Activated naive CD8-positive, alpha-beta T cell treated with anti-CD3 and anti-CD28 coated beads for 36 hours (primary cell): ENCODE results near the gene GCAT. TPM values are rescaled to one million over a fixed set of nuclear protein-coding genes. Genes with fewer than 3 reads are reported as not detected.
A peak's percentile ranks its signal among the peaks of the same experiment; 100 is the strongest.

ENCODE experiments used
- DNase-seq: peaks from one replicate; pipeline ENCODE4 v3.0.0; 2021
- H3K27ac Mint-ChIP-seq: one replicate; pipeline ENCODE4 v1.8.0; 2022; ENCODE audit warnings: mild to moderate bottlenecking, moderate library complexity, mixed read lengths
- H3K27me3 Mint-ChIP-seq: one replicate; pipeline ENCODE4 v1.8.0; 2022; ENCODE audit warnings: mild to moderate bottlenecking, mixed read lengths
- H3K36me3 Mint-ChIP-seq: one replicate; pipeline ENCODE4 v1.8.0; 2021; ENCODE audit warnings: mild to moderate bottlenecking, mixed read lengths
- H3K4me1 Mint-ChIP-seq: one replicate; pipeline ENCODE4 v1.8.0; 2021; ENCODE audit warnings: mixed read lengths
- H3K4me3 Mint-ChIP-seq: one replicate; pipeline ENCODE4 v1.8.0; 2022; ENCODE audit warnings: mild to moderate bottlenecking, moderate library complexity, mixed read lengths
- H3K9me3 Mint-ChIP-seq: one replicate; pipeline ENCODE4 v1.8.0; 2022; ENCODE audit warnings: mixed read lengths
- total RNA-seq, 2 experiments: library from RNA; stranded (reverse); gene quantifications; one replicate each; pipeline ENCODE4 v1.2.3, GENCODE V29; 2021

Gene GCAT
- total RNA-seq, 2 experiments from 2014 or later = 11.6 to 12.9 TPM

- Mint-ChIP-seq H3K9me3 (no peaks in the 10 kb centered on the region), H3K36me3 (peaks cover 19% of the 10 kb centered on the region), H3K27me3 (no peaks in the 10 kb centered on the region), H3K4me1 (peaks cover 14% of the 10 kb centered on the region), H3K27ac (no peak overlapping the region), H3K4me3 (peak overlapping the region; percentile 82)
- DNase-seq = no peak
Measured at GRCh38 chr22:37842015-37842793, 34.5 kb downstream of the GCAT start.

- Mint-ChIP-seq H3K27ac (peak overlapping the region; percentile 87), H3K27me3 (no peaks in the 10 kb centered on the region)
- peak; percentile 65 for DNase-seq
Measured at GRCh38 chr22:37843741-37844089, 36.0 kb downstream of the GCAT start.

GRCh38 chr22:37844904-37845329, 37.2 kb downstream of the GCAT start:
- peaks cover 36% of the 10 kb centered on the region for H3K36me3 Mint-ChIP-seq
- H3K9me3 Mint-ChIP-seq = no peaks in the 10 kb centered on the region
- DNase-seq = no peak
- H3K27me3 Mint-ChIP-seq = no peaks in the 10 kb centered on the region
- peaks cover 22% of the 10 kb centered on the region for H3K4me1 Mint-ChIP-seq
- H3K27ac Mint-ChIP-seq = peak overlapping the region; percentile 77
- peak overlapping the region; percentile 78 for H3K4me3 Mint-ChIP-seq

More at GRCh38 chr22:37843741-37844089, 36.0 kb downstream of the GCAT start:
- peaks cover 31% of the 10 kb centered on the region for H3K36me3 Mint-ChIP-seq
- H3K4me3 Mint-ChIP-seq = peak overlapping the region; percentile 82
- H3K9me3 Mint-ChIP-seq = no peaks in the 10 kb centered on the region
- H3K4me1 Mint-ChIP-seq = peaks cover 21% of the 10 kb centered on the region

- peaks cover 50% of the 10 kb centered on the region for H3K36me3 Mint-ChIP-seq
- no peaks in the 10 kb centered on the region for H3K27me3 Mint-ChIP-seq
- H3K4me1 Mint-ChIP-seq = peaks cover 32% of the 10 kb centered on the region
- H3K4me3 Mint-ChIP-seq = no peak overlapping the region
- H3K9me3 Mint-ChIP-seq = no peaks in the 10 kb centered on the region
- no peak for DNase-seq
- no peak overlapping the region for H3K27ac Mint-ChIP-seq
Measured at GRCh38 chr22:37846433-37846832, 38.7 kb downstream of the GCAT start.

GRCh38 chr22:37848587-37849088, 40.9 kb downstream of the GCAT start:
- Mint-ChIP-seq H3K4me3 (peak overlapping the region; percentile 89), H3K36me3 (peaks cover 59% of the 10 kb centered on the region), H3K27me3 (no peaks in the 10 kb centered on the region), H3K4me1 (peaks cover 33% of the 10 kb centered on the region), H3K27ac (peak overlapping the region; percentile 98), H3K9me3 (no peaks in the 10 kb centered on the region)
- peak; percentile 25 for DNase-seq

- Mint-ChIP-seq H3K4me1 (peaks cover 36% of the 10 kb centered on the region), H3K9me3 (no peaks in the 10 kb centered on the region), H3K27ac (peak within 1 kb of the TSS; percentile 98), H3K36me3 (peaks cover 63% of the 10 kb centered on the region), H3K4me3 (peak within 1 kb of the TSS; percentile 89), H3K27me3 (no peaks in the 10 kb centered on the region)
- DNase-seq = peak; percentile 91
Measured at GRCh38 chr22:37849089-37849751, 41.5 kb downstream of the GCAT start, which contains the start of gene EIF3L. TSS of gene EIF3L (plus strand) at chr22:37849419. CDS start at chr22:37849450, 31 bp downstream.

- Mint-ChIP-seq H3K27me3 (no peaks in the 10 kb centered on the region), H3K4me3 (peak overlapping the region; percentile 89), H3K9me3 (no peaks in the 10 kb centered on the region), H3K4me1 (peaks cover 42% of the 10 kb centered on the region), H3K27ac (peak overlapping the region; percentile 76), H3K36me3 (peaks cover 67% of the 10 kb centered on the region)
- DNase-seq = no peak
Measured at GRCh38 chr22:37850801-37851200, 43.1 kb downstream of the GCAT start.

- Mint-ChIP-seq H3K4me1 (peaks cover 39% of the 10 kb centered on the region), H3K9me3 (no peaks in the 10 kb centered on the region), H3K36me3 (peaks cover 64% of the 10 kb centered on the region), H3K27me3 (no peaks in the 10 kb centered on the region), H3K4me3 (peak overlapping the region; percentile 14), H3K27ac (no peak overlapping the region)
- DNase-seq = no peak
Measured at GRCh38 chr22:37852418-37852817, 44.7 kb downstream of the GCAT start.

- peaks cover 33% of the 10 kb centered on the region for H3K4me1 Mint-ChIP-seq
- no peak for DNase-seq
- H3K27me3 Mint-ChIP-seq = no peaks in the 10 kb centered on the region
- H3K4me3 Mint-ChIP-seq = no peak overlapping the region
- peaks cover 54% of the 10 kb centered on the region for H3K36me3 Mint-ChIP-seq
- peak overlapping the region; percentile 21 for H3K27ac Mint-ChIP-seq
- no peaks in the 10 kb centered on the region for H3K9me3 Mint-ChIP-seq
Measured at GRCh38 chr22:37854946-37855345, 47.2 kb downstream of the GCAT start.

GRCh38 chr22:37855462-37855861, 47.7 kb downstream of the GCAT start:
- no peak for DNase-seq
- no peaks in the 10 kb centered on the region for H3K27me3 Mint-ChIP-seq
- peaks cover 53% of the 10 kb centered on the region for H3K36me3 Mint-ChIP-seq
- H3K9me3 Mint-ChIP-seq = no peaks in the 10 kb centered on the region
- no peak overlapping the region for H3K4me3 Mint-ChIP-seq
- peaks cover 31% of the 10 kb centered on the region for H3K4me1 Mint-ChIP-seq
- H3K27ac Mint-ChIP-seq = no peak overlapping the region

GRCh38 chr22:37860796-37861421, 53.2 kb downstream of the GCAT start:
- Mint-ChIP-seq H3K9me3 (no peaks in the 10 kb centered on the region), H3K4me1 (peaks cover 7% of the 10 kb centered on the region), H3K4me3 (no peak overlapping the region), H3K27ac (peak overlapping the region; percentile 16), H3K27me3 (no peaks in the 10 kb centered on the region), H3K36me3 (peaks cover 41% of the 10 kb centered on the region)
- no peak for DNase-seq

GRCh38 chr22:37862570-37863325, 55.0 kb downstream of the GCAT start:
- Mint-ChIP-seq H3K9me3 (no peaks in the 10 kb centered on the region), H3K27me3 (no peaks in the 10 kb centered on the region), H3K27ac (peak overlapping the region; percentile 58), H3K4me1 (peaks cover 7% of the 10 kb centered on the region), H3K36me3 (peaks cover 42% of the 10 kb centered on the region), H3K4me3 (no peak overlapping the region)
- no peak for DNase-seq

- no peaks in the 10 kb centered on the region for H3K9me3 Mint-ChIP-seq
- DNase-seq = no peak
- H3K4me1 Mint-ChIP-seq = peaks cover 7% of the 10 kb centered on the region
- H3K27me3 Mint-ChIP-seq = no peaks in the 10 kb centered on the region
- no peak overlapping the region for H3K4me3 Mint-ChIP-seq
- H3K36me3 Mint-ChIP-seq = peaks cover 38% of the 10 kb centered on the region
- H3K27ac Mint-ChIP-seq = peak overlapping the region; percentile 23
Measured at GRCh38 chr22:37865510-37865909, 57.8 kb downstream of the GCAT start.
